Measurements from ENCODE around the gene DNASE1. TPM values are rescaled to one million over a fixed set of nuclear protein-coding genes. Genes with fewer than 3 reads are reported as not detected.

DNASE1 gene
- polyA plus RNA-seq, 1 experiment: 8.0 TPM

DNA sequence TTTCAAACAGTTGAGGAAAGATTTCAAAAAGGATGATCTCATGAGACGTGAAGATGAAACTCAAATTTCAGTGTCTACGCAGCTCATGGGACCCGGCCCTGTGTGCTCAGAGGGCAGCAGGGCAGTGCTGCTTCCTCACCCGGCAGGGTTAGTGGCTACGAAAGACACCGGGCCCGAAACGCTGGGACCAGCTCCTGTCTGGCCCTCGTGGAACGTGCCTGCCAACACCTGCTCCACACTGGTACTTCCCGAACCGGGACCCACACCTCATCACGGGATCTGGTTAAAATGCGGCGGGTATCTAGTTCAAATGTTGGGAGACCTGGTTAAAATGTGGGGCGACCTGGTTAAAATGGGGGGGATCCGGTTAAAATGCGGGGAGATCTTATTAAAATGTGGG is 18.7 kb downstream of the DNASE1 start:
- no peak for DNase-seq (ENCODE audit: low read depth, low spot score)
- POLR2A ChIA-PET: no interaction called here
- Histone ChIP-seq H3K9me3 (ENCODE audit: control insufficient read depth, insufficient read depth, low read length) (peaks cover 16% of the 10 kb centered on the region), H3K27ac (ENCODE audit: low read depth, low read length) (no peak overlapping the region), H3K4me3 (ENCODE audit: low read depth, low read length) (no peak overlapping the region), H3K27me3 (ENCODE audit: control insufficient read depth, insufficient read depth, low read length) (no peaks in the 10 kb centered on the region)
- TF ChIP-seq, protein P1, sequence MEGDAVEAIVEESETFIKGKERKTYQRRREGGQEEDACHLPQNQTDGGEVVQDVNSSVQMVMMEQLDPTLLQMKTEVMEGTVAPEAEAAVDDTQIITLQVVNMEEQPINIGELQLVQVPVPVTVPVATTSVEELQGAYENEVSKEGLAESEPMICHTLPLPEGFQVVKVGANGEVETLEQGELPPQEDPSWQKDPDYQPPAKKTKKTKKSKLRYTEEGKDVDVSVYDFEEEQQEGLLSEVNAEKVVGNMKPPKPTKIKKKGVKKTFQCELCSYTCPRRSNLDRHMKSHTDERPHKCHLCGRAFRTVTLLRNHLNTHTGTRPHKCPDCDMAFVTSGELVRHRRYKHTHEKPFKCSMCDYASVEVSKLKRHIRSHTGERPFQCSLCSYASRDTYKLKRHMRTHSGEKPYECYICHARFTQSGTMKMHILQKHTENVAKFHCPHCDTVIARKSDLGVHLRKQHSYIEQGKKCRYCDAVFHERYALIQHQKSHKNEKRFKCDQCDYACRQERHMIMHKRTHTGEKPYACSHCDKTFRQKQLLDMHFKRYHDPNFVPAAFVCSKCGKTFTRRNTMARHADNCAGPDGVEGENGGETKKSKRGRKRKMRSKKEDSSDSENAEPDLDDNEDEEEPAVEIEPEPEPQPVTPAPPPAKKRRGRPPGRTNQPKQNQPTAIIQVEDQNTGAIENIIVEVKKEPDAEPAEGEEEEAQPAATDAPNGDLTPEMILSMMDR (IDR thresholded peaks at IDR 0.05; ENCODE audit: low read depth, low read length): no peak
- CTCF ChIA-PET: no interaction called here

- TF ChIP-seq, protein P1 (IDR thresholded peaks at IDR 0.05; ENCODE audit: low read depth, low read length): no peak
- peaks cover 10% of the 10 kb centered on the region for H3K9me3 ChIP-seq (ENCODE audit: control insufficient read depth, insufficient read depth, low read length)
- POLR2A ChIA-PET: no interaction called here
- CTCF ChIA-PET: no interaction called here
- no peak overlapping the region for H3K4me3 ChIP-seq (ENCODE audit: low read depth, low read length)
- no peak overlapping the region for H3K27ac ChIP-seq (ENCODE audit: low read depth, low read length)
- no peak for DNase-seq (ENCODE audit: low read depth, low spot score)
- no peaks in the 10 kb centered on the region for H3K27me3 ChIP-seq (ENCODE audit: control insufficient read depth, insufficient read depth, low read length)
These were observed 19.3 kb downstream of the DNASE1 start for GRCh38 chr16:3673676-3674377.

DNA sequence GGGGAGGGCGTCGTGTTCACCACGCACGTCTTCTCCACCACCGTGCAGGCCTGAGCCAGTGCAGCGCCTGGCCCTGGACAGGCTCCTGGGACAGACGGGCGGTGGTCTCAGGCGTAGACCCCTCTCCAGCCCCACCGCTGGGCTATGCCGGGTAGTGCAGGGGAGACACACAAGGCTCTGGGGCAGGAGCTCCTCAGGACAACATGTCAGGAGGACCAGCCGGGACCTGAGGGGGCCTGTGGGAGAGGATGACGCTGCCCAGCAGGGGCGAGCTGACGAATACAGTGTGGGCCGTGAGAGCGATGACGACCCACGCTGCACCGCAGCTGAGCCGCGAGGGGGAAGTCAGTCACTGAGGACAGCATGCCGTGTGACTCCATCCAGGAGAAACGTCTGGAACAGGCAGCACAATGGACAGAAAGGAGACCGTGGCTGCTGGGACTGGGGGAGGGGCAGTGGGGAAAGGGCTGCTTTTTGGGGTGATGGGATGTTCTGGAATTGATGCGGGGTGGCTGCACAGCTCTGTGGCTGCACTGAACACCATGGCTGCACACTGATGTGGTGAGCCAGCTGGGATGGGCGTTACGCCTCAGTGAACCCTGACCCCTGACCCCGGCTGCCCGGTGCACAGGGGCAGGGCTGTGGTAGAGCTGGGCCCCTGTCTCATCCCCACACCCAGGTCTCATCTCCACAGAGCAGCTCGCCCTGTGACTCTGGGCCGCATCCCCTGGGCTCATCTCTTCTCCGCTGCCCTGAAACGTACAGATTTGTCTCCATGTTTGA is 20.2 kb downstream of the DNASE1 start:
- Histone ChIP-seq H3K27ac (ENCODE audit: low read depth, low read length) (no peak overlapping the region), H3K4me3 (ENCODE audit: low read depth, low read length) (no peak overlapping the region), H3K9me3 (ENCODE audit: control insufficient read depth, insufficient read depth, low read length) (peaks cover 3% of the 10 kb centered on the region; the same call in 1 of the 2 replicates), H3K27me3 (ENCODE audit: control insufficient read depth, insufficient read depth, low read length) (no peaks in the 10 kb centered on the region)
- no peak for DNase-seq (ENCODE audit: low read depth, low spot score)
- POLR2A ChIA-PET: no interaction called here
- TF ChIP-seq, protein P1 (IDR thresholded peaks at IDR 0.05; ENCODE audit: low read depth, low read length): no peak
- CTCF ChIA-PET: no interaction called here

DNA sequence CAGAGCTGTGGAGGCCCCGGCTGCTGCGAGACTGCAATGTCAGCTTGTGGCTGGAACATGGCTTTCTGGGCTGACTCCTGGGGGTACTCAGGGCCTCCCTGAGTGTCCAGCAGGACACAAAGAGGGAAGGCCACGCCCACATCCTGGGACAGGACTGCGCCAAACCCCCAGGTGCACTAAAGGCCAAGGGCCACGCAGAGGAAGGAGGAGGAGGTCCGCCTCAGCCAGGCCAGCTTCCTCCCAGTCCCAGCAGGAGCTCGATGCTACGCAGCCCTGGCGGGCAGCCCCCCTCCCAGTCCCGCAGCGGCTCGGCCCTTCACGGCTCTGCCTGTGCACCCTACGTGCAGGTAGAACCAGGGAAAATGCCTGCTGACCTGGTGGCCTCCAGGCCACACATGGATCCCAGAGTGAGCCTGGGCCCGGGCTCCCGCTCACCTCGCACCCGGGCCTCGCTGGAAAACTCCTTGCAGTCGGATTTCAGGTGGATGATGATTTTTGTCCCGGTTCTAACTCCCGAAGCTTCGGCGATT is 21.2 kb downstream of the DNASE1 start:
- H3K27ac ChIP-seq (ENCODE audit: low read depth, low read length): no peak overlapping the region
- ChIA-PET POLR2A (no interaction called here), CTCF (interaction anchor here (0.8 kb wide), 1 partner anchor 14 kb away, joined by 3 read pairs; no protein-coding TSS in a partner anchor)
- TF ChIP-seq, protein P1 (IDR thresholded peaks at IDR 0.05; ENCODE audit: low read depth, low read length): no peak
- H3K4me3 ChIP-seq (ENCODE audit: low read depth, low read length): no peak overlapping the region
- H3K27me3 ChIP-seq (ENCODE audit: control insufficient read depth, insufficient read depth, low read length): no peaks in the 10 kb centered on the region
- no peak for DNase-seq (ENCODE audit: low read depth, low spot score)
- peaks cover 2% of the 10 kb centered on the region; the same call in 1 of the 2 replicates for H3K9me3 ChIP-seq (ENCODE audit: control insufficient read depth, insufficient read depth, low read length)

GRCh38 chr16:3677994-3678393 is 23.5 kb downstream of the DNASE1 start:
- Histone ChIP-seq H3K27me3 (ENCODE audit: control insufficient read depth, insufficient read depth, low read length) (no peaks in the 10 kb centered on the region), H3K9me3 (ENCODE audit: control insufficient read depth, insufficient read depth, low read length) (no peaks in the 10 kb centered on the region; the same call in 1 of the 2 replicates), H3K4me3 (ENCODE audit: low read depth, low read length) (no peak overlapping the region), H3K27ac (ENCODE audit: low read depth, low read length) (no peak overlapping the region)
- POLR2A ChIA-PET: no interaction called here
- DNase-seq (ENCODE audit: low read depth, low spot score): no peak
- CTCF ChIA-PET: interaction anchor here (1.4 kb wide), 1 partner anchor 12 kb away, joined by 4 read pairs; no protein-coding TSS in a partner anchor
- TF ChIP-seq, protein P1 (IDR thresholded peaks at IDR 0.05; ENCODE audit: low read depth, low read length): no peak

All from AG04450 (cell line).